GM18951 (cell line): ENCODE measurements around the gene SMIM14.

ENCODE experiments used
- POLR2A ChIP-seq: IDR thresholded peaks from 4 replicates; pipeline ENCODE4 v1.6.1; 2011; ENCODE audit warnings: mild to moderate bottlenecking; ENCODE audit not compliant: insufficient read length, insufficient read depth; ENCODE audit errors: extremely low read depth
- in situ Hi-C: fragments of 300-500 bp; cut with MboI; formaldehyde crosslinking; loops from one replicate; pipeline ENCODE4 v1.12.0; 2022; ENCODE audit warnings: low sequenced_read_pairs, mixed read lengths, inconsistent platforms; ENCODE audit not compliant: unreplicated experiment

Gene SMIM14

DNA sequence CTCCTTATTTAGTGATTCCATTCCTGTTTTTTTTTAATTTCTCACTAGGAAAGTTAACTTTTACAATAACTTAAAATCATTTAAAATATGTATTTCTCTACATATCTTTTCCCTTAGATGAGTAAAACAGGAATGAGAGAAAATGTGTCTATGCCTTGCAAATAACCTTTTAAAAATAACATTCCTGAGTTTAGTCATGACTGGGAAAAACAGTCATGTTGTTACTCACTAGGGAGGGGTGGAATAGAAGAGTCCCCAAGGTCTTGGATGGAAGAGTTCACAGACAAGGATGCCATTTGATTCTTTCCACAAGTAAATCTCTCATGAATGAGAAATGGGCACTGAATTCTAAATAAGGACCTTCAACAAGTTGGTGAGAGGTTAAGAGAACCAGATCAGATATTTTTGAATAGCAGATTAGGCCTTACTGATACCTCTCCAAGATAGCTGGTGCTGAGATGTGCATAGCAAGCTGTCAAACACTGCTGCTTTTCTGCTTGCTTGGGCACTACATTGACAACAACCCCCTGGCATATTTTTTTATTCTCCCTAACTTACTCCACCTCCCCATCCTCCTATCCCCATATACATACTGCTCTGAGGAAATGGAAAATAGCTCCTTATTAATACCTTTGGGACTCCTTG, 136.5 kb downstream of the SMIM14 start:
- in situ Hi-C loops = no loop called here

DNA sequence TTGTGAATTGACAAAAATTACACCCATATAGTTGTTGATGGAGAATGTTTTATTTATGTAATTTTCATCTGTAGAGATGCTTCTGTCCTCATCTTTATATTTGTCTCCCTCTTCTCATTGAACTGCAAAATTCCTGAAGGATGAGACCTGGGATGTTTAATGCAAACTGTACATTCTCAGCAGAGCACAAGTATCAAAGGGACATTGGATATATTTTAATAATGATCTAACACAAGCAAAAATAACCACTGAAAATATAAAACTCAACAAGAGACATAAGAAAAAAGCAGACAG, 140.0 kb downstream of the SMIM14 start:
- in situ Hi-C loops = no loop called here
- no peak for TF ChIP-seq POLR2A

More for the DNA sequence above, 136.5 kb downstream of the SMIM14 start:
- no peak for TF ChIP-seq POLR2A

DNA sequence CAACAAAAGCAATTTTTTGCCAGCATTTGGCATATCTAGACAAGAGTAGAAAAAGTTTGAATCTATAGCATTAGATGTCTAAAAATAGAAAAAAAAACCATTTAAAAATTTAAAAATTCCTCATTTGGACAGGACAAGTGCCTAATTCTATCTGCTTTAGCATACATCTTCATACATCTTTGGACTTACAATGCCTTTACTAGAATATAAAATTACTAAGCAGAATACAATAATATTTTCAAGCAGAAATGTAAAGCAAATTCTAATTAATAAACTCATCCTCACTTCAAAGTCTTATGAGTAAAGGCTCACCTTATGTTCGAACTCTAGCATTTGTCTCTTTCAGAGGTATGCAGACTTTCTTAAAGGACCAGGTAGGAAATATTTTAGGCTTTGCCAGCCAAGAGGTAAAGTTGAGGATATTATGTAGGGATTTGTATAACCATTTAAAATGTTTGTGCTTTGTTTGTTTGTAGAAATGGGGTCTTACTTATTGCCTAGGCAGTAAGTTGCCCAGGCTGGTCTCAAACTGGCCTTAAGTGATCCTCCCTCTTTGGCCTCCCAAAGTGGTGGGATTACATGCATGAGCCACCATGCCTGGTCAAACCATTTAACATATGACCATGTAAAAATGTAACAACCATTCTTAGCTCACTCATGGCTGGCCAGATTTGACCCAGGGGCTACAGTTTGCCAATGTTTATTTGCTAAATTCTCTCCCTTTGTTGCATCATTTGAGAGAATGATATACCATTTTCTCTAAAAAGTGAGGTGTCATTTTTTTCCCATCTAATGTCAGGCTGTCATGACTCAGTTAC, 140.5 kb downstream of the SMIM14 start:
- TF ChIP-seq POLR2A = no peak
- in situ Hi-C loops = no loop called here
